ENCODE data around the gene HIGD1A. TPM values are rescaled to one million over a fixed set of nuclear protein-coding genes. Genes with fewer than 3 reads are reported as not detected.

HIGD1A gene
- total RNA-seq, 2 experiments from 2014 or later, result 60.4 to 75.8 TPM

DNA sequence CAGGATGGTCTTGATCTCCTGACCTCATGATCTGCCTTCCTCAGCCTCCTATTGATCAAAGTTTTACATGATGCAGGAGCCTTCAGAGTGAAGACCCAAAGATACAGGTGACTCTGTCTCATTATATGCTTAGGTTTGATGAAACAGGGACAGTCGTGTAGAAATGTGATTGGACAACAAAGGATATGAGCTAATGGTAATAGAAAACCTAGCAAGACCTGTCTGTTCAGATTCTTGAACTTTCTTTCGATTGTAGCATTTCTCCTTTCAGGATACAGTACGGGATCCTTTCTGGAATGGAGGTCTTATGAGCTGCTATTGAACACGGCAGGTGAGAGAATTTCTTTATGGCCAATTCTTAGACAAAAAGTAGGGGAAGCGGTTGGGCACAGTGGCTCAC lies 4.9 kb upstream of the HIGD1A start, which contains the start of gene ACKR2:
Gene ACKR2, plus strand, starts transcription at position 244 of the 400 bp plus-strand sequence. CDS start 55,058 bp downstream, outside the sequence.
- H3K4me3 ChIP-seq (ENCODE audit: low read depth, low read length, poor library complexity, severe bottlenecking), result no peak within 1 kb of the TSS
- no peak within 1 kb of the TSS for H2AFZ ChIP-seq (ENCODE audit: low read length)
- BruUV-seq (replicated peaks), result no TSS peak
- no peak for DNase-seq (ENCODE audit: low spot score)
- H4K20me1 ChIP-seq (ENCODE audit: insufficient read depth, low read length), result no peaks in the 10 kb centered on the region
- H3K9me2 ChIP-seq (ENCODE audit: insufficient read depth, low read length), result no peaks in the 10 kb centered on the region
- no peaks in the 10 kb centered on the region for H3K79me2 ChIP-seq (ENCODE audit: insufficient read depth, low read depth, low read length)
- POLR2A ChIA-PET, result interaction anchor here (0.8 kb wide), 1 partner anchor 14 kb away, joined by 3 read pairs; no protein-coding TSS in a partner anchor
- intact Hi-C loops (cut with micrococcal nuclease; ENCODE audit: unreplicated experiment), result no loop called here
- H3K36me3 ChIP-seq (ENCODE audit: insufficient read depth, low read length), result no peaks in the 10 kb centered on the region
- peaks cover 7% of the 10 kb centered on the region for H3K4me1 ChIP-seq (ENCODE audit: insufficient read depth, low read length, poor library complexity, severe bottlenecking)
- CTCF ChIA-PET (ENCODE audit: unreplicated experiment), result no interaction called here
- H3K9me3 ChIP-seq (ENCODE audit: low read length), result no peaks in the 10 kb centered on the region
- TF ChIP-seq, protein P1, sequence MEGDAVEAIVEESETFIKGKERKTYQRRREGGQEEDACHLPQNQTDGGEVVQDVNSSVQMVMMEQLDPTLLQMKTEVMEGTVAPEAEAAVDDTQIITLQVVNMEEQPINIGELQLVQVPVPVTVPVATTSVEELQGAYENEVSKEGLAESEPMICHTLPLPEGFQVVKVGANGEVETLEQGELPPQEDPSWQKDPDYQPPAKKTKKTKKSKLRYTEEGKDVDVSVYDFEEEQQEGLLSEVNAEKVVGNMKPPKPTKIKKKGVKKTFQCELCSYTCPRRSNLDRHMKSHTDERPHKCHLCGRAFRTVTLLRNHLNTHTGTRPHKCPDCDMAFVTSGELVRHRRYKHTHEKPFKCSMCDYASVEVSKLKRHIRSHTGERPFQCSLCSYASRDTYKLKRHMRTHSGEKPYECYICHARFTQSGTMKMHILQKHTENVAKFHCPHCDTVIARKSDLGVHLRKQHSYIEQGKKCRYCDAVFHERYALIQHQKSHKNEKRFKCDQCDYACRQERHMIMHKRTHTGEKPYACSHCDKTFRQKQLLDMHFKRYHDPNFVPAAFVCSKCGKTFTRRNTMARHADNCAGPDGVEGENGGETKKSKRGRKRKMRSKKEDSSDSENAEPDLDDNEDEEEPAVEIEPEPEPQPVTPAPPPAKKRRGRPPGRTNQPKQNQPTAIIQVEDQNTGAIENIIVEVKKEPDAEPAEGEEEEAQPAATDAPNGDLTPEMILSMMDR (conservative IDR thresholded peaks at IDR 0.05; ENCODE audit: low read length), result no peak
- no peak for TF ChIP-seq EZH2phosphoT487 (IDR thresholded peaks at IDR 0.05; ENCODE audit: borderline replicate concordance, low read depth, low read length)
- no peak within 1 kb of the TSS for H3K27ac ChIP-seq (ENCODE audit: low read depth, low read length, poor library complexity, severe bottlenecking)
- H3K4me2 ChIP-seq (ENCODE audit: low read length), result no peak within 1 kb of the TSS

- H2AFZ ChIP-seq (ENCODE audit: low read length), result no peak overlapping the region
- H3K4me3 ChIP-seq (ENCODE audit: low read depth, low read length, poor library complexity, severe bottlenecking), result no peak overlapping the region
- H3K4me1 ChIP-seq (ENCODE audit: insufficient read depth, low read length, poor library complexity, severe bottlenecking), result peaks cover 9% of the 10 kb centered on the region
- H3K4me2 ChIP-seq (ENCODE audit: low read length), result no peak overlapping the region
- DNase-seq (ENCODE audit: low spot score), result no peak
- intact Hi-C loops (cut with micrococcal nuclease; ENCODE audit: unreplicated experiment), result no loop called here
- H3K36me3 ChIP-seq (ENCODE audit: insufficient read depth, low read length), result no peaks in the 10 kb centered on the region; the same call in 1 of the 2 replicates
- no peak overlapping the region for H3K27ac ChIP-seq (ENCODE audit: low read depth, low read length, poor library complexity, severe bottlenecking)
- H3K9me3 ChIP-seq (ENCODE audit: low read length), result no peaks in the 10 kb centered on the region
- TF ChIP-seq, protein P1 (conservative IDR thresholded peaks at IDR 0.05; ENCODE audit: low read length), result no peak
- no peak for TF ChIP-seq EZH2phosphoT487 (IDR thresholded peaks at IDR 0.05; ENCODE audit: borderline replicate concordance, low read depth, low read length)
- POLR2A ChIA-PET, result interaction anchor here (0.6 kb wide), 2 partner anchors 11 to 24 kb away, joined by 3 to 6 read pairs; no protein-coding TSS in a partner anchor
- no peaks in the 10 kb centered on the region for H3K9me2 ChIP-seq (ENCODE audit: insufficient read depth, low read length)
- BruUV-seq (replicated peaks), result no TSS peak
- CTCF ChIA-PET (ENCODE audit: unreplicated experiment), result no interaction called here
- H3K79me2 ChIP-seq (ENCODE audit: insufficient read depth, low read depth, low read length), result peaks cover 11% of the 10 kb centered on the region
- peaks cover 7% of the 10 kb centered on the region; the same call in 1 of the 2 replicates for H4K20me1 ChIP-seq (ENCODE audit: insufficient read depth, low read length)
Measured at GRCh38 chr3:42807929-42808328, 3.6 kb upstream of the HIGD1A start.

- peaks cover 26% of the 10 kb centered on the region for H3K4me1 ChIP-seq (ENCODE audit: insufficient read depth, low read length, poor library complexity, severe bottlenecking)
- BruUV-seq (replicated peaks), result no TSS peak
- peak overlapping the region; percentile 98 for H2AFZ ChIP-seq (ENCODE audit: low read length)
- no peaks in the 10 kb centered on the region for H3K9me3 ChIP-seq (ENCODE audit: low read length)
- H3K27ac ChIP-seq (ENCODE audit: low read depth, low read length, poor library complexity, severe bottlenecking), result no peak overlapping the region
- H3K4me3 ChIP-seq (ENCODE audit: low read depth, low read length, poor library complexity, severe bottlenecking), result peak overlapping the region; percentile 93
- CTCF ChIA-PET (ENCODE audit: unreplicated experiment), result no interaction called here
- TF ChIP-seq, protein P1 (conservative IDR thresholded peaks at IDR 0.05; ENCODE audit: low read length), result no peak
- TF ChIP-seq EZH2phosphoT487 (IDR thresholded peaks at IDR 0.05; ENCODE audit: borderline replicate concordance, low read depth, low read length), result no peak
- peaks cover 22% of the 10 kb centered on the region for H3K36me3 ChIP-seq (ENCODE audit: insufficient read depth, low read length)
- H3K79me2 ChIP-seq (ENCODE audit: insufficient read depth, low read depth, low read length), result peaks cover 38% of the 10 kb centered on the region
- DNase-seq (ENCODE audit: low spot score), result no peak
- POLR2A ChIA-PET, result interaction anchor here (0.6 kb wide), 1 partner anchor 25 kb away, joined by 3 read pairs; no protein-coding TSS in a partner anchor
- intact Hi-C loops (cut with micrococcal nuclease; ENCODE audit: unreplicated experiment), result no loop called here
- no peaks in the 10 kb centered on the region for H3K9me2 ChIP-seq (ENCODE audit: insufficient read depth, low read length)
- H4K20me1 ChIP-seq (ENCODE audit: insufficient read depth, low read length), result peaks cover 8% of the 10 kb centered on the region; the same call in 1 of the 2 replicates
- H3K4me2 ChIP-seq (ENCODE audit: low read length), result peak overlapping the region; percentile 84
Measured at GRCh38 chr3:42805141-42805821, 991 bp upstream of the HIGD1A start.

Measured in OCI-LY7 (cell line).